ENCODE data around the gene SPTBN1.

The SPTBN1 gene

GRCh38 chr2:54577944-54578647 lies 122.0 kb downstream of the SPTBN1 start:
- DNase-seq: no peak
- Histone ChIP-seq H3K27ac (peak overlapping the region; percentile 15), H3K27me3 (replicated peaks) (no peaks in the 10 kb centered on the region), H3K4me3 (ENCODE audit: low read depth, low read length) (no peak overlapping the region), H3K36me3 (replicated peaks) (no peaks in the 10 kb centered on the region)
- TF ChIP-seq CTCF (IDR thresholded peaks at IDR 0.05; ENCODE audit: low read depth, low read length, missing control alignments): no peak
- in situ Hi-C loops (cut with HindIII; ENCODE audit: low pct_ligation_motif_present, low sequenced_read_pairs): no loop called here

GRCh38 chr2:54578648-54579045 lies 122.5 kb downstream of the SPTBN1 start:
- no peaks in the 10 kb centered on the region for H3K27me3 ChIP-seq (replicated peaks)
- in situ Hi-C loops (cut with HindIII; ENCODE audit: low pct_ligation_motif_present, low sequenced_read_pairs): no loop called here
- H3K27ac ChIP-seq: peak overlapping the region; percentile 15
- DNase-seq: no peak
- no peak overlapping the region for H3K4me3 ChIP-seq (ENCODE audit: low read depth, low read length)
- H3K36me3 ChIP-seq (replicated peaks): no peaks in the 10 kb centered on the region
- TF ChIP-seq CTCF (IDR thresholded peaks at IDR 0.05; ENCODE audit: low read depth, low read length, missing control alignments): no peak

DNA sequence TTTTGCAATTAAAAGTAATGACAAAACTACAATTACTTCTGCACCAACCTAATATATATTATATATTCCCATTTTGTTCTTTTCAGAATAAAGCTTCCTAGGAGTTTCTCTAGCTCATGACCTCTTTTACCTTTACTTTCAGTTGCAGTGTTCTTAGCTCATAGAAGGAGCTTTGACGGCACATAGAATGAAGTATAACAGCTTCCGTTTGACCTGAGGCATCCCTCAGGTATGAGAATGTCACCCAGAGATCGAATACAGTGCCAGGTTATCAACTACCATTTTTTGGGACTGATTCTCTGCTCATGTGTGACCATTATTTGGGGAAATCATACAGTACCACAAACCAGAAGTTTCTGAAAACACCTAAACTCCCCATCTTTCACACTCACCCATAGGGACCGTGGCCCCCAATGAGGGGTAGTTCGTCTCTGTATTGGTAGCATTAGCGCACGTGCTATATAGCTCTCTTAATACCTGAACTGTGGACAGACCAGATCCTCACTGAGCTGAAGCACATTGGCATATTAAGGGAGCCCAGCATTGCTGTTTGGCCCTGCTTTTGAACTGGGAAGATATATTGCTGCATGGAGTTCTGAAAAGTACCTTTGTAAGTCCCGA lies 123.0 kb downstream of the SPTBN1 start:
- H3K27me3 ChIP-seq (replicated peaks): no peaks in the 10 kb centered on the region
- no peak for TF ChIP-seq CTCF (IDR thresholded peaks at IDR 0.05; ENCODE audit: low read depth, low read length, missing control alignments)
- in situ Hi-C loops (cut with HindIII; ENCODE audit: low pct_ligation_motif_present, low sequenced_read_pairs): no loop called here
- no peaks in the 10 kb centered on the region for H3K36me3 ChIP-seq (replicated peaks)
- DNase-seq: no peak
- H3K27ac ChIP-seq: peak overlapping the region; percentile 42
- no peak overlapping the region for H3K4me3 ChIP-seq (ENCODE audit: low read depth, low read length)

DNA sequence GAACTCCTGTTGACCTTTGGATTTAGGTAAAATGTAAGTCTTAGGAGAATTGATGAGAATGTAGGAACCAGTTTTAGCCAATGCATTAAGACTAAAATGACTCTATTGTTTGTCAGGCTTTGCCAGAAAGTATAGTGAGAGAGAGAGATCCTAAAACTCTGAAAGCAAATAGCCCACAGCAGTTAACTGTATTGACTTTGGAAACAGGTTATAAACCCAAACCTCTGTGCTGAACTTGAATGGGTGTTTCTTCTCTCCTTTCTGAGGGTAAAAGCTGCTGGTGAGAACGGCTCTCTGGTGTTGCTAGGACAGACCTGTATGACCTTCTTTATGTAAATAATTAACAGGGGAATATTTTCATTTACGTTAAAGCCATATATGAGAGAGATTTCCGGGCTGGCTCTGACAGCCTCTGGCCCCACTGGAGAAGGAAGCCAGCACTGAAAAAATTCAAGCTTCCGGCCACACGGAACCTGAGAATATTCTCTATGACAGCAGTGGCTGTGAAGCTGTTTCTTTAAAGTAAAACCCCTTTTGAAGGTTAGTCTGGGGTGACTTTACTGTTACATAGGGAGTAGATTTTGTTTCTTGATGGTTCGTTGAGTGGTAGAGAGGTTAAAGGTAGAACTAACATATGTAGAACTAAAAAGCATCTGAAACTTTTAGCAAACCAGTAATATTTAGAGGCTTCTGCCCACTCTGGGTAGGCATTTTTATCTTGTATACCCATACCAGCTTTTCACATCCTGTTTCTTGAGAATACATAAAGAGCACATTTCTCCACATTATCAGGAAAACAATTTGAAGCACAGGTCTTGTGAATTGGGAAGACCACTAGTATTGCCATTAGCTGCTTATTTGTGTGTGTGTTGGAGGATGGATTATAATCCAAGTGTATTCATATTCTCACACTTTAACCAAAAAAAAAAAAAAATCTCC lies 123.8 kb downstream of the SPTBN1 start:
- H3K27ac ChIP-seq: peak overlapping the region; percentile 42
- H3K36me3 ChIP-seq (replicated peaks): no peaks in the 10 kb centered on the region
- no peak overlapping the region for H3K4me3 ChIP-seq (ENCODE audit: low read depth, low read length)
- DNase-seq: no peak
- in situ Hi-C loops (cut with HindIII; ENCODE audit: low pct_ligation_motif_present, low sequenced_read_pairs): no loop called here
- H3K27me3 ChIP-seq (replicated peaks): no peaks in the 10 kb centered on the region
- no peak for TF ChIP-seq CTCF (IDR thresholded peaks at IDR 0.05; ENCODE audit: low read depth, low read length, missing control alignments)

DNA sequence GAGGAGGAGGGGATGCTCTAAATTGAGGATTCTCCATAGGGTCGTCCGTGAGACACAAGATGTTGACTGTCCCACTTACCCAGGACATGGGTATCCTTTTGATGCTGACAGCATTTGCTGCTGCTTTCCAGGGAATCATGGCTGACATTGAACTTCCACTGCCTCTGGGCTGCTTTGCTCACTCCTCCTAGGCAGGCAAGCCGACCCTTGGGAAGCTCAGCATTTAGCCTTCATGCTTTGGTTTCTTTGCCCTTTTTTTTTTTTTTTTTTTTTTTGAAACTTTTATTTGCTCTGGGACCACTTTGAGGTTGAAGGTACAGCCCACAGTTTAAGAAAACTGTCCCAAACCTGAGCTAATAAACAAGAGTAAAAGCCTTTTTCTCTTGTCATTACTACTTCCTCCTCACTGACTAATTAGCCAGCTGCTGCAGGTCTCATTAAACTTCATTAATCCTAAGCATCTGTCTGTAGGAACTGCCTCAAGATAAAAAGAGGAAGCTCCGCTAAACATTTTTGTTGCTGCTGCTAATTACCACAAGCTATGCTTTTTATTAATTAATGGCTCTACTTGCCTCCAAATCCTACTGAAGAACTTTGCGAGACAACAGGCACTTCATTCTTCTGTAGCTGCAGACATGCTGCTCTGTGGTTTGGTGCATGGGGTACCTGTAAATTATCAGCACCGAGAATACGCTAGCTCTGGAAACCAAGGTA lies 125.4 kb downstream of the SPTBN1 start:
- TF ChIP-seq CTCF (IDR thresholded peaks at IDR 0.05; ENCODE audit: low read depth, low read length, missing control alignments): no peak
- Histone ChIP-seq H3K27me3 (replicated peaks) (no peaks in the 10 kb centered on the region), H3K27ac (no peak overlapping the region), H3K4me3 (ENCODE audit: low read depth, low read length) (no peak overlapping the region), H3K36me3 (replicated peaks) (no peaks in the 10 kb centered on the region)
- in situ Hi-C loops (cut with HindIII; ENCODE audit: low pct_ligation_motif_present, low sequenced_read_pairs): no loop called here
- DNase-seq: no peak
